GM23338 (cell line): ENCODE data around the gene CMIP. TPM values are rescaled to one million over a fixed set of nuclear protein-coding genes. Genes with fewer than 3 reads are reported as not detected.

ENCODE experiments used
- ATAC-seq: fragments of 200-7000 bp; cut with Tn5 transposase; 3 replicates; pipeline ENCODE4 v1.9.1; 2020
- DNase-seq: peaks from one replicate; pipeline ENCODE4 v3.0.0-alpha.2; 2015; ENCODE audit warnings: low spot score
- H2AFZ ChIP-seq: fragments of 200-600 bp; sonication (generic); 2 replicates; pipeline ENCODE4 v1.8.0; 2016; ENCODE audit warnings: antibody characterized with exemption, mild to moderate bottlenecking, moderate library complexity
- H3F3A ChIP-seq: fragments of 200-600 bp; sonication (generic); replicated peaks from 2 replicates; pipeline ENCODE4 v1.8.0; 2017; ENCODE audit warnings: antibody characterized with exemption, mixed run types, low read depth
- H3K27ac ChIP-seq: fragments of 200-600 bp; sonication (generic); 2 replicates; pipeline ENCODE4 v1.6.1; 2016; ENCODE audit warnings: low read depth
- H3K27me3 ChIP-seq: fragments of 200-600 bp; sonication (generic); 2 replicates; pipeline ENCODE4 v1.8.0; 2016; ENCODE audit warnings: mild to moderate bottlenecking, mixed run types, moderate library complexity; ENCODE audit not compliant: insufficient read depth
- H3K36me3 ChIP-seq: fragments of 200-600 bp; sonication (generic); 2 replicates; pipeline ENCODE4 v1.8.0; 2016; ENCODE audit warnings: mild to moderate bottlenecking; ENCODE audit not compliant: insufficient read depth
- H3K4me1 ChIP-seq: fragments of 200-600 bp; sonication (generic); 2 replicates; pipeline ENCODE4 v1.8.0; 2016; ENCODE audit warnings: mild to moderate bottlenecking, moderate library complexity; ENCODE audit not compliant: insufficient read depth
- H3K4me2 ChIP-seq: fragments of 200-600 bp; sonication (generic); 2 replicates; pipeline ENCODE4 v1.7.1; 2017; ENCODE audit warnings: mixed run types
- H3K4me3 ChIP-seq: fragments of 200-600 bp; sonication (generic); 2 replicates; pipeline ENCODE4 v1.6.1; 2016; ENCODE audit warnings: mixed run types
- H3K79me2 ChIP-seq: fragments of 200-600 bp; sonication (generic); replicated peaks from 2 replicates; pipeline ENCODE4 v1.8.0; 2017; ENCODE audit warnings: mild to moderate bottlenecking; ENCODE audit not compliant: insufficient read depth
- H3K9me2 ChIP-seq: fragments of 200-600 bp; sonication (generic); 2 replicates; pipeline ENCODE4 v1.8.0; 2017; ENCODE audit not compliant: insufficient read depth
- H4K20me1 ChIP-seq: fragments of 200-600 bp; sonication (generic); replicated peaks from 2 replicates; pipeline ENCODE4 v1.8.0; 2017; ENCODE audit warnings: mild to moderate bottlenecking; ENCODE audit not compliant: insufficient read depth
- H3K27ac Mint-ChIP-seq: 2 replicates; pipeline ENCODE4 v1.8.0; 2020; ENCODE audit warnings: inconsistent platforms, mild to moderate bottlenecking, moderate library complexity, mixed read lengths
- H3K27me3 Mint-ChIP-seq: 3 replicates; pipeline ENCODE4 v1.8.0; 2022; ENCODE audit warnings: low read depth, mild to moderate bottlenecking, moderate library complexity, mixed read lengths, inconsistent platforms; ENCODE audit not compliant: insufficient read depth, poor library complexity
- H3K36me3 Mint-ChIP-seq: 3 replicates; pipeline ENCODE4 v1.8.0; 2021; ENCODE audit warnings: low read depth, mild to moderate bottlenecking, inconsistent platforms, moderate library complexity, mixed read lengths
- H3K4me1 Mint-ChIP-seq: 3 replicates; pipeline ENCODE4 v1.8.0; 2020; ENCODE audit warnings: mild to moderate bottlenecking, inconsistent platforms, mixed read lengths
- H3K4me3 Mint-ChIP-seq: 3 replicates; pipeline ENCODE4 v1.8.0; 2021; ENCODE audit warnings: moderate library complexity, mild to moderate bottlenecking, inconsistent platforms, mixed read lengths
- H3K9me3 Mint-ChIP-seq: 3 replicates; pipeline ENCODE4 v1.8.0; 2020; ENCODE audit warnings: moderate library complexity, mild to moderate bottlenecking, inconsistent platforms, mixed read lengths
- CREB1 ChIP-seq: fragments of 250-450 bp; sonication (Bioruptor Pico); IDR thresholded peaks from 2 replicates; pipeline ENCODE4 v1.5.0; 2020; ENCODE audit warnings: low read depth, mild to moderate bottlenecking, moderate library complexity
- CTCF ChIP-seq, 2 experiments: fragments of 200-600 bp in 1 of 2; sonication (generic) in 1 of 2; conservative IDR thresholded peaks; 2 replicates each; pipeline versions ENCODE4 v1.5.1 to v1.6.1; 2016 to 2017; ENCODE audit warnings: antibody characterized with exemption in 2 of 2, low read depth in 2 of 2, mild to moderate bottlenecking in 2 of 2, moderate library complexity in 1 of 2
- ETS1 ChIP-seq: IDR thresholded peaks from 2 replicates; pipeline ENCODE4 v1.6.1; 2016; ENCODE audit warnings: antibody characterized with exemption
- EZH2 ChIP-seq: fragments of 200-600 bp; sonication (generic); IDR thresholded peaks from one replicate; pipeline ENCODE4 v1.8.0; 2017; ENCODE audit warnings: antibody characterized with exemption, mild to moderate bottlenecking, low read depth; ENCODE audit not compliant: unreplicated experiment
- EZH2phosphoT487 ChIP-seq: fragments of 200-600 bp; sonication (generic); IDR thresholded peaks from one replicate; pipeline ENCODE4 v1.8.1; 2018; ENCODE audit warnings: antibody characterized with exemption; ENCODE audit not compliant: unreplicated experiment
- JUNB ChIP-seq: IDR thresholded peaks from one replicate; pipeline ENCODE4 v1.6.1; 2016; ENCODE audit warnings: antibody characterized with exemption; ENCODE audit not compliant: unreplicated experiment
- NANOG ChIP-seq: IDR thresholded peaks from 2 replicates; pipeline ENCODE4 v1.6.1; 2016; ENCODE audit warnings: antibody characterized with exemption, borderline replicate concordance
- POLR2AphosphoS5 ChIP-seq: IDR thresholded peaks from 2 replicates; pipeline ENCODE4 v1.6.1; 2016; ENCODE audit warnings: antibody characterized with exemption, low read depth
- REST ChIP-seq: IDR thresholded peaks from one replicate; pipeline ENCODE4 v1.6.1; 2018; ENCODE audit warnings: antibody characterized with exemption; ENCODE audit not compliant: unreplicated experiment
- STAT1 ChIP-seq: IDR thresholded peaks from one replicate; pipeline ENCODE4 v1.6.1; 2016; ENCODE audit warnings: antibody characterized with exemption; ENCODE audit not compliant: unreplicated experiment
- ZNF114 ChIP-seq: fragments of 250-450 bp; sonication (Bioruptor Pico); IDR thresholded peaks from 2 replicates; pipeline ENCODE4 v1.5.0; 2020; ENCODE audit warnings: mild to moderate bottlenecking, moderate library complexity
- ZNF331 ChIP-seq: fragments of 250-450 bp; sonication (Bioruptor Pico); IDR thresholded peaks from 2 replicates; pipeline ENCODE4 v1.5.0; 2020; ENCODE audit warnings: low read depth, mild to moderate bottlenecking, moderate library complexity
- ZNF462 ChIP-seq: fragments of 250-450 bp; sonication (Bioruptor Pico); IDR thresholded peaks from 2 replicates; pipeline ENCODE4 v1.5.0; 2020; ENCODE audit warnings: mild to moderate bottlenecking, moderate library complexity
- polyA plus RNA-seq: library from polyadenylated mRNA; unstranded; fragments of >200 nt; fragmentation: Nextera tagmentation; extraction: Ambion mirVana; gene quantifications from 2 replicates; pipeline ENCODE4 v1.2.1, GENCODE V29; 2016
- total RNA-seq: library from RNA; depleted of rRNA; stranded (reverse); fragments of >200 nt; shearing (Covaris generic); gene quantifications from 2 replicates; pipeline ENCODE4 v1.2.3, GENCODE V29; 2014

Gene CMIP
- total and polyA plus RNA-seq, 2 experiments from 2014 or later, result 9.5 to 62.3 TPM

- Histone ChIP-seq H4K20me1 (peaks cover 10% of the 10 kb centered on the region), H3K27ac (no peak overlapping the region), H3K4me1 (peaks cover 6% of the 10 kb centered on the region; the same call in 1 of the 2 replicates), H3K27me3 (no peaks in the 10 kb centered on the region), H3K9me2 (no peaks in the 10 kb centered on the region), H3K79me2 (peaks cover 43% of the 10 kb centered on the region), H2AFZ (no peak overlapping the region), H3K36me3 (no peaks in the 10 kb centered on the region), H3K4me3 (no peak overlapping the region), H3K4me2 (no peak overlapping the region), H3F3A (0 out of 2 replicates have a peak, but pooled peaks cover 2% of the 10 kb centered on the region)
- H3K27me3 Mint-ChIP-seq, result peaks cover 2% of the 10 kb centered on the region
- no peaks in the 10 kb centered on the region; the same call in 2 of the 3 replicates for H3K36me3 Mint-ChIP-seq
- no peak for DNase-seq
- no peak for TF ChIP-seq ZNF331 (CRISPR knock-in tag)
- TF ChIP-seq POLR2AphosphoS5, result no peak
- no peak for TF ChIP-seq JUNB
- no peak for TF ChIP-seq ZNF462 (CRISPR knock-in tag)
- TF ChIP-seq STAT1, result no peak
- TF ChIP-seq CTCF (conservative IDR thresholded peaks at IDR 0.05; ENCODE audit: low read depth in 2 of 2), result no peak
- no peak for TF ChIP-seq ZNF114
- no peak for TF ChIP-seq EZH2phosphoT487
- no peak for TF ChIP-seq CREB1 (CRISPR knock-in tag)
- TF ChIP-seq EZH2, result no peak
- TF ChIP-seq NANOG, result no peak
- TF ChIP-seq ETS1, result no peak
- TF ChIP-seq REST, result no peak
- H3K9me3 Mint-ChIP-seq, result no peaks in the 10 kb centered on the region; the same call in 2 of the 3 replicates
- peaks cover 21% of the 10 kb centered on the region for H3K4me1 Mint-ChIP-seq
- H3K27ac Mint-ChIP-seq, result no peak overlapping the region
- ATAC-seq, result no peak
- H3K4me3 Mint-ChIP-seq, result no peak overlapping the region
Measured at GRCh38 chr16:81581107-81581506, 136.5 kb downstream of the CMIP start.
